Limb (tissue), 2 donors: ENCODE measurements around the gene NECTIN3.

Source experiments
- DNase-seq, 2 donors: peaks; one replicate each; pipeline ENCODE4 v3.0.0-alpha.2; 2016; ENCODE audit errors: extremely low spot score in 2 of 2

The NECTIN3 gene

GRCh38 chr3:111071257-111072030, at the start of gene NECTIN3:
NECTIN3 (plus strand) TSS chr3:111071816; CDS start chr3:111072018, 202 bp downstream.
- DNase-seq = peak; percentile 93 to 95

- no peak for DNase-seq
These were observed 43.7 kb upstream of the NECTIN3 start for GRCh38 chr3:111027868-111028267.

GRCh38 chr3:111031538-111031937, 40.1 kb upstream of the NECTIN3 start:
- no peak for DNase-seq

- no peak for DNase-seq
These were observed 38.9 kb upstream of the NECTIN3 start for GRCh38 chr3:111032677-111033076.

GRCh38 chr3:111033470-111034050, 38.1 kb upstream of the NECTIN3 start:
- DNase-seq = no peak

- DNase-seq = no peak
These were observed 36.3 kb upstream of the NECTIN3 start for GRCh38 chr3:111035316-111035715.

GRCh38 chr3:111035902-111036301, 35.7 kb upstream of the NECTIN3 start:
- DNase-seq = no peak

- DNase-seq = no peak
These were observed 30.7 kb upstream of the NECTIN3 start for GRCh38 chr3:111040959-111041358.

- DNase-seq = no peak
These were observed 26.1 kb upstream of the NECTIN3 start for GRCh38 chr3:111045564-111045963.

- no peak for DNase-seq
These were observed 24.6 kb upstream of the NECTIN3 start for GRCh38 chr3:111047042-111047441.

- DNase-seq = no peak
These were observed 23.7 kb upstream of the NECTIN3 start for GRCh38 chr3:111047812-111048435.

GRCh38 chr3:111051354-111051753, 20.3 kb upstream of the NECTIN3 start:
- DNase-seq = no peak

GRCh38 chr3:111068574-111068973, 3.0 kb upstream of the NECTIN3 start:
- DNase-seq = no peak

GRCh38 chr3:111069974-111070771, 1.4 kb upstream of the NECTIN3 start:
- peak in 1 of 2 donors; percentile 55 for DNase-seq

GRCh38 chr3:111070772-111071256, 802 bp upstream of the NECTIN3 start:
- no peak for DNase-seq

GRCh38 chr3:111072031-111072921, 660 bp downstream of the NECTIN3 start:
- DNase-seq = peak in 1 of 2 donors; percentile 47

GRCh38 chr3:111073218-111073617, 1.6 kb downstream of the NECTIN3 start:
- no peak for DNase-seq

GRCh38 chr3:111076732-111077131, 5.1 kb downstream of the NECTIN3 start:
- DNase-seq = no peak

- no peak for DNase-seq
These were observed 5.8 kb downstream of the NECTIN3 start for GRCh38 chr3:111077369-111077768.

GRCh38 chr3:111080413-111080812, 8.8 kb downstream of the NECTIN3 start:
- peak in 1 of 2 donors; percentile 70 for DNase-seq
